Transverse colon (tissue), 4 donors: ENCODE results near the gene GJA10.

ENCODE experiments used
- CTCF ChIP-seq, 5 experiments: fragments of 200-600 bp in 3 of 5; fragments of 450-650 bp in 2 of 5; sonication (generic) in 3 of 5; IDR thresholded peaks; 1 replicate in 2 of 5; 2 replicates in 3 of 5; pipeline ENCODE4 v1.5.1; 2016 to 2017; ENCODE audit warnings: antibody characterized with exemption in 5 of 5, inconsistent platforms in 3 of 5, mild to moderate bottlenecking in 2 of 5, moderate library complexity in 1 of 5
- EP300 ChIP-seq: sonication (generic); formaldehyde crosslinking; IDR thresholded peaks from one replicate; pipeline ENCODE4 v1.6.1; 2017; ENCODE audit warnings: antibody characterized with exemption, low read depth
- POLR2A ChIP-seq: fragments of 450-650 bp; IDR thresholded peaks from one replicate; pipeline ENCODE4 v1.6.1; 2016; ENCODE audit warnings: antibody characterized with exemption, mild to moderate bottlenecking, moderate library complexity
- POLR2AphosphoS5 ChIP-seq, 3 donors: sonication (generic); formaldehyde crosslinking; IDR thresholded peaks; one replicate each; pipeline ENCODE4 v1.6.1; 2016; ENCODE audit warnings: antibody characterized with exemption in 3 of 3

DNA sequence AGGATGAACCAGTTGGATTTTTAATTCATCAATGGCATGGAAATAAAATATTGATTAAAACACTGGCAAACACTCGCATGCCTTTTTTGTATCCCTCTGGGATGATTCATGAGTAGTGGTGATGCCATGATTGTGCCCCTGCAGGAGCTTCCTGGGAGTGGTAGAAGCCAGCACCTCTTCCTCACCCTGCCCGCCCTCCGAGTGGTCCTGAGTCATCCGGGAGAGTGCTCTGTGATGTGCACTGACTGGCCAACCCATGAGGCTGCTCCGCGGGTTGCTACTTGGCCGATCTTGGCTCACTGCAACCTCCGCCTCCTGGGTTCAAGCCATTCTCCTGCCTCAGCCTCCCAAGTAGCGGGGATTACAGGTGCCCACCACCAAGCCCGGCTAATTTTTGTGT, 27.4 kb downstream of the GJA10 start:
- no peak for TF ChIP-seq POLR2AphosphoS5 (IDR thresholded peaks at IDR 0.05)
- TF ChIP-seq EP300, result no peak
- no peak for TF ChIP-seq CTCF (IDR thresholded peaks at IDR 0.05)
- TF ChIP-seq POLR2A, result no peak
